Neural cell (in vitro differentiated cells): ENCODE measurements around the gene TMEM184A. TPM values are rescaled to one million over a fixed set of nuclear protein-coding genes. Genes with fewer than 3 reads are reported as not detected.

Source experiments
- H2AFZ ChIP-seq: fragments of 200-600, 300-800 bp; sonication (generic), shearing (Covaris generic); 2 replicates; pipeline ENCODE4 v1.6.0; 2014; ENCODE audit warnings: low read depth, mild to moderate bottlenecking, antibody characterized with exemption, low read length, moderate library complexity
- H3F3A ChIP-seq: fragments of 200-600 bp; shearing (Covaris generic); 2 replicates; pipeline ENCODE4 v1.6.1; 2016; ENCODE audit warnings: mild to moderate bottlenecking, moderate library complexity, mixed read lengths, antibody characterized with exemption, low read length; ENCODE audit not compliant: insufficient read depth, poor library complexity, severe bottlenecking
- H3K27ac ChIP-seq: fragments of 200-600, 300-800 bp; sonication (generic), shearing (Covaris generic); 2 replicates; pipeline ENCODE4 v1.5.1; 2014; ENCODE audit warnings: mild to moderate bottlenecking, low read length, moderate library complexity
- H3K27me3 ChIP-seq: fragments of 300-800, 200-600 bp; sonication (generic), shearing (Covaris generic); 2 replicates; pipeline ENCODE4 v1.6.0; 2014; ENCODE audit warnings: mild to moderate bottlenecking, low read depth, low read length, moderate library complexity; ENCODE audit not compliant: insufficient read depth
- H3K36me3 ChIP-seq: fragments of 300-800, 200-600 bp; sonication (generic), shearing (Covaris generic); 2 replicates; pipeline ENCODE4 v1.5.1; 2014; ENCODE audit warnings: mild to moderate bottlenecking, antibody characterized with exemption, low read length, moderate library complexity; ENCODE audit not compliant: insufficient read depth
- H3K4me2 ChIP-seq: fragments of 300-800, 200-600 bp; sonication (generic), shearing (Covaris generic); 2 replicates; pipeline ENCODE4 v1.6.0; 2014; ENCODE audit warnings: mild to moderate bottlenecking, low read length
- H3K4me3 ChIP-seq: fragments of 300-800, 200-600 bp; sonication (generic), shearing (Covaris generic); 2 replicates; pipeline ENCODE4 v1.5.1; 2014; ENCODE audit warnings: mild to moderate bottlenecking, low read length, moderate library complexity
- H3K79me2 ChIP-seq: fragments of 200-600 bp; shearing (Covaris generic); replicated peaks from 2 replicates; pipeline ENCODE4 v1.6.0; 2014; ENCODE audit warnings: mild to moderate bottlenecking, low read length, moderate library complexity; ENCODE audit not compliant: insufficient read depth
- H3K9ac ChIP-seq: fragments of 300-800, 200-600 bp; sonication (generic), shearing (Covaris generic); 2 replicates; pipeline ENCODE4 v1.6.1; 2016; ENCODE audit warnings: mild to moderate bottlenecking, low read length, mixed read lengths
- H3K9me2 ChIP-seq: fragments of 200-600 bp; shearing (Covaris generic); 2 replicates; pipeline ENCODE4 v1.6.1; 2016; ENCODE audit warnings: mild to moderate bottlenecking, low read length, mixed read lengths; ENCODE audit not compliant: insufficient read depth
- H3K9me3 ChIP-seq: fragments of 200-600, 300-800 bp; sonication (generic), shearing (Covaris generic); 2 replicates; pipeline ENCODE4 v1.6.1; 2016; ENCODE audit warnings: mild to moderate bottlenecking, mixed run types, low read length, moderate library complexity, mixed read lengths
- H4K20me1 ChIP-seq: fragments of 200-600 bp; shearing (Covaris generic); 2 replicates; pipeline ENCODE4 v1.6.1; 2016; ENCODE audit warnings: mild to moderate bottlenecking, mixed run types; ENCODE audit not compliant: insufficient read depth
- EP300 ChIP-seq: fragments of 450-650 bp; conservative IDR thresholded peaks from 2 replicates; pipeline ENCODE4 v1.6.1; 2014; ENCODE audit warnings: antibody characterized with exemption, mild to moderate bottlenecking, moderate library complexity; ENCODE audit not compliant: poor library complexity, severe bottlenecking
- EZH2 ChIP-seq: fragments of 200-600, 300-800 bp; shearing (Covaris generic), sonication (generic); IDR thresholded peaks from 2 replicates; pipeline ENCODE4 v1.6.1; 2014; ENCODE audit warnings: antibody characterized with exemption, low read length, borderline replicate concordance, mild to moderate bottlenecking; ENCODE audit not compliant: insufficient read depth, poor library complexity, severe bottlenecking
- MXI1 ChIP-seq: fragments of 450-650 bp; conservative IDR thresholded peaks from 2 replicates; pipeline ENCODE4 v1.6.1; 2014; ENCODE audit warnings: antibody characterized with exemption, mild to moderate bottlenecking; ENCODE audit not compliant: poor library complexity, severe bottlenecking
- POLR2AphosphoS5 ChIP-seq: IDR thresholded peaks from 2 replicates; pipeline ENCODE4 v1.6.1; 2012
- RAD21 ChIP-seq: fragments of 450-650 bp; conservative IDR thresholded peaks from 2 replicates; pipeline ENCODE4 v1.6.1; 2014; ENCODE audit warnings: antibody characterized with exemption, mild to moderate bottlenecking, moderate library complexity
- SMC3 ChIP-seq: fragments of 450-650 bp; conservative IDR thresholded peaks from 2 replicates; pipeline ENCODE4 v1.6.1; 2014; ENCODE audit warnings: antibody characterized with exemption, mild to moderate bottlenecking, moderate library complexity; ENCODE audit not compliant: poor library complexity
- TAF1 ChIP-seq: IDR thresholded peaks from 2 replicates; pipeline ENCODE4 v1.6.1; 2012; ENCODE audit warnings: low read depth
- polyA plus RNA-seq: library from polyadenylated mRNA; depleted of rRNA; stranded (reverse); fragments of >200 nt; gene quantifications from 2 replicates; pipeline ENCODE4 v1.2.3, GENCODE V29; 2014
- TF ChIP-seq, protein P1 (sequence below): IDR thresholded peaks from 2 replicates; pipeline ENCODE4 v1.6.1; 2012; ENCODE audit warnings: borderline replicate concordance
- TF ChIP-seq, protein P2 (sequence below): fragments of 450-650 bp; IDR thresholded peaks from 2 replicates; pipeline ENCODE4 v1.5.1; 2014; ENCODE audit warnings: antibody characterized with exemption, mild to moderate bottlenecking, moderate library complexity; ENCODE audit not compliant: poor library complexity, severe bottlenecking

Gene TMEM184A
- polyA plus RNA-seq, 1 donor from 2014 or later: not detected

GRCh38 chr7:1557771-1558170 is 1.8 kb upstream of the TMEM184A start:
- H3K27me3 ChIP-seq: no peaks in the 10 kb centered on the region
- no peaks in the 10 kb centered on the region for H3K9me3 ChIP-seq
- H3F3A ChIP-seq: no peaks in the 10 kb centered on the region
- no peak overlapping the region for H3K4me2 ChIP-seq
- H3K4me3 ChIP-seq: no peak overlapping the region
- TF ChIP-seq, protein P1, sequence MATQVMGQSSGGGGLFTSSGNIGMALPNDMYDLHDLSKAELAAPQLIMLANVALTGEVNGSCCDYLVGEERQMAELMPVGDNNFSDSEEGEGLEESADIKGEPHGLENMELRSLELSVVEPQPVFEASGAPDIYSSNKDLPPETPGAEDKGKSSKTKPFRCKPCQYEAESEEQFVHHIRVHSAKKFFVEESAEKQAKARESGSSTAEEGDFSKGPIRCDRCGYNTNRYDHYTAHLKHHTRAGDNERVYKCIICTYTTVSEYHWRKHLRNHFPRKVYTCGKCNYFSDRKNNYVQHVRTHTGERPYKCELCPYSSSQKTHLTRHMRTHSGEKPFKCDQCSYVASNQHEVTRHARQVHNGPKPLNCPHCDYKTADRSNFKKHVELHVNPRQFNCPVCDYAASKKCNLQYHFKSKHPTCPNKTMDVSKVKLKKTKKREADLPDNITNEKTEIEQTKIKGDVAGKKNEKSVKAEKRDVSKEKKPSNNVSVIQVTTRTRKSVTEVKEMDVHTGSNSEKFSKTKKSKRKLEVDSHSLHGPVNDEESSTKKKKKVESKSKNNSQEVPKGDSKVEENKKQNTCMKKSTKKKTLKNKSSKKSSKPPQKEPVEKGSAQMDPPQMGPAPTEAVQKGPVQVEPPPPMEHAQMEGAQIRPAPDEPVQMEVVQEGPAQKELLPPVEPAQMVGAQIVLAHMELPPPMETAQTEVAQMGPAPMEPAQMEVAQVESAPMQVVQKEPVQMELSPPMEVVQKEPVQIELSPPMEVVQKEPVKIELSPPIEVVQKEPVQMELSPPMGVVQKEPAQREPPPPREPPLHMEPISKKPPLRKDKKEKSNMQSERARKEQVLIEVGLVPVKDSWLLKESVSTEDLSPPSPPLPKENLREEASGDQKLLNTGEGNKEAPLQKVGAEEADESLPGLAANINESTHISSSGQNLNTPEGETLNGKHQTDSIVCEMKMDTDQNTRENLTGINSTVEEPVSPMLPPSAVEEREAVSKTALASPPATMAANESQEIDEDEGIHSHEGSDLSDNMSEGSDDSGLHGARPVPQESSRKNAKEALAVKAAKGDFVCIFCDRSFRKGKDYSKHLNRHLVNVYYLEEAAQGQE: no peak
- TF ChIP-seq POLR2AphosphoS5: no peak
- TF ChIP-seq TAF1: no peak
- no peak for TF ChIP-seq SMC3
- no peak for TF ChIP-seq EP300
- TF ChIP-seq EZH2: no peak
- TF ChIP-seq, protein P2, sequence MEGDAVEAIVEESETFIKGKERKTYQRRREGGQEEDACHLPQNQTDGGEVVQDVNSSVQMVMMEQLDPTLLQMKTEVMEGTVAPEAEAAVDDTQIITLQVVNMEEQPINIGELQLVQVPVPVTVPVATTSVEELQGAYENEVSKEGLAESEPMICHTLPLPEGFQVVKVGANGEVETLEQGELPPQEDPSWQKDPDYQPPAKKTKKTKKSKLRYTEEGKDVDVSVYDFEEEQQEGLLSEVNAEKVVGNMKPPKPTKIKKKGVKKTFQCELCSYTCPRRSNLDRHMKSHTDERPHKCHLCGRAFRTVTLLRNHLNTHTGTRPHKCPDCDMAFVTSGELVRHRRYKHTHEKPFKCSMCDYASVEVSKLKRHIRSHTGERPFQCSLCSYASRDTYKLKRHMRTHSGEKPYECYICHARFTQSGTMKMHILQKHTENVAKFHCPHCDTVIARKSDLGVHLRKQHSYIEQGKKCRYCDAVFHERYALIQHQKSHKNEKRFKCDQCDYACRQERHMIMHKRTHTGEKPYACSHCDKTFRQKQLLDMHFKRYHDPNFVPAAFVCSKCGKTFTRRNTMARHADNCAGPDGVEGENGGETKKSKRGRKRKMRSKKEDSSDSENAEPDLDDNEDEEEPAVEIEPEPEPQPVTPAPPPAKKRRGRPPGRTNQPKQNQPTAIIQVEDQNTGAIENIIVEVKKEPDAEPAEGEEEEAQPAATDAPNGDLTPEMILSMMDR: no peak
- no peak for TF ChIP-seq RAD21
- TF ChIP-seq MXI1: no peak
- no peak overlapping the region for H3K27ac ChIP-seq
- H3K9ac ChIP-seq: no peak overlapping the region
- no peak overlapping the region for H2AFZ ChIP-seq
- H3K36me3 ChIP-seq: no peaks in the 10 kb centered on the region
- no peaks in the 10 kb centered on the region for H4K20me1 ChIP-seq
- H3K9me2 ChIP-seq: no peaks in the 10 kb centered on the region
- H3K79me2 ChIP-seq: no peaks in the 10 kb centered on the region

GRCh38 chr7:1557006-1557405 is 1.0 kb upstream of the TMEM184A start:
- no peak for TF ChIP-seq MXI1

More at GRCh38 chr7:1557006-1557405, 1.0 kb upstream of the TMEM184A start:
- Histone ChIP-seq H3K9me3 (no peaks in the 10 kb centered on the region), H3K9ac (no peak overlapping the region), H4K20me1 (no peaks in the 10 kb centered on the region), H3K27me3 (no peaks in the 10 kb centered on the region), H3F3A (no peaks in the 10 kb centered on the region), H3K4me3 (no peak overlapping the region), H2AFZ (no peak overlapping the region), H3K4me2 (no peak overlapping the region), H3K79me2 (no peaks in the 10 kb centered on the region), H3K36me3 (no peaks in the 10 kb centered on the region), H3K9me2 (no peaks in the 10 kb centered on the region), H3K27ac (no peak overlapping the region)
